Muscle layer of duodenum (tissue), 2 donors: ENCODE measurements around the gene FBXO3.

Source experiments
- H3K27ac ChIP-seq: one replicate; pipeline ENCODE4 v1.7.0; 2013; ENCODE audit warnings: mild to moderate bottlenecking, low read length
- H3K27me3 ChIP-seq: one replicate; pipeline ENCODE4 v1.7.0; 2013; ENCODE audit warnings: low read depth, mild to moderate bottlenecking, control low read depth, low read length
- H3K36me3 ChIP-seq, 2 donors: one replicate each; pipeline ENCODE4 v1.7.0; 2013; ENCODE audit warnings: low read length in 2 of 2, control low read depth in 1 of 2, mild to moderate bottlenecking in 1 of 2; ENCODE audit not compliant: insufficient read depth in 2 of 2, control insufficient read depth in 1 of 2
- H3K4me1 ChIP-seq, 2 donors: one replicate each; pipeline ENCODE4 v1.7.0; 2013; ENCODE audit warnings: low read length in 2 of 2, mild to moderate bottlenecking in 2 of 2, control low read depth in 1 of 2, moderate library complexity in 1 of 2; ENCODE audit not compliant: insufficient read depth in 2 of 2, control insufficient read depth in 1 of 2
- H3K4me3 ChIP-seq, 2 donors: one replicate each; pipeline ENCODE4 v1.7.0; 2013; ENCODE audit warnings: low read length in 2 of 2, low read depth in 1 of 2, mild to moderate bottlenecking in 1 of 2
- H3K9me3 ChIP-seq, 2 donors: one replicate each; pipeline ENCODE4 v1.7.0; 2013; ENCODE audit warnings: low read length in 2 of 2, control low read depth in 1 of 2, mild to moderate bottlenecking in 1 of 2; ENCODE audit not compliant: control insufficient read depth in 1 of 2
- donor health status: healthy.

Gene FBXO3

DNA sequence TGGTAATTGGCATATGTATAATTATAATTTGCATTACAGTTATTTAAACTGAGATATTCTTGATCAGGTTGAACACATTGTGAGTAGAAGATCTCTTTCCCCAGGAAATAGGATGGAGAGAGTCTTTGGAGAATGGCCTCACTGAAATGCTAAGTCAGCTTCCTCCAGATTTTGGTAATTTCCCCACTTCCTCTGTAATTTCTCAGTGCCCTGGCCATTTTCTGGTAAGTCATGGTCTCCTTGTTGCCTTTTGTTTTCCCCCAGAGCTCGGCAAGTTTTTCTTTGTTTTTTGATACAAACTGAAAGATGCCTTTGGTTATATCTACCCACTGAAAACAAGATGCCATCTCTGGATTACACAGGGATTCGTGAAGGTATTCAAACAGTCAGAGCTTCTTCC lies 12.8 kb upstream of the FBXO3 start:
- Histone ChIP-seq H3K9me3 (no peaks in the 10 kb centered on the region), H3K27me3 (peaks cover 5% of the 10 kb centered on the region), H3K36me3 (no peaks in the 10 kb centered on the region), H3K27ac (no peak overlapping the region), H3K4me3 (no peak overlapping the region), H3K4me1 (no peaks in the 10 kb centered on the region)

DNA sequence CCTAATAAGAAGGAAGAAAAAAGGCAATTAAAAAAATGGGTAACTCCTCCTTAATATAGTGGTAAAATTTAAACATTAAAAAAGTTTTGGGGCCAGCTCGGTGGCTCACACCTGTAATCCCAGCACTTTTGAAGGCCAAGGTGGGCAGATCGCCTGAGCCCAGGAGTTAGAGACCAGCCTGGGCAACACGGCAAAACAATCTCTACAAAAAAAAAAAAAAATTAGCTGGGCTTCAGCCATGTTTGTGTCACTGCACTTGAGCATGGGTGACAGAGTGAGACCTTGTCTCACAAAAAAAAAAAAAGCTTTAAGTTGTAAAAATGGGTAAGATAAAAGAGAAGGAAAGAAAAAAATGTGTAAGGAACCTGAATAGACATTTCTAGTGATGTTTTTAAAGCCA lies 11.3 kb upstream of the FBXO3 start:
- Histone ChIP-seq H3K4me1 (no peaks in the 10 kb centered on the region), H3K27ac (no peak overlapping the region), H3K9me3 (no peaks in the 10 kb centered on the region), H3K4me3 (no peak overlapping the region), H3K36me3 (no peaks in the 10 kb centered on the region), H3K27me3 (peaks cover 5% of the 10 kb centered on the region)

DNA sequence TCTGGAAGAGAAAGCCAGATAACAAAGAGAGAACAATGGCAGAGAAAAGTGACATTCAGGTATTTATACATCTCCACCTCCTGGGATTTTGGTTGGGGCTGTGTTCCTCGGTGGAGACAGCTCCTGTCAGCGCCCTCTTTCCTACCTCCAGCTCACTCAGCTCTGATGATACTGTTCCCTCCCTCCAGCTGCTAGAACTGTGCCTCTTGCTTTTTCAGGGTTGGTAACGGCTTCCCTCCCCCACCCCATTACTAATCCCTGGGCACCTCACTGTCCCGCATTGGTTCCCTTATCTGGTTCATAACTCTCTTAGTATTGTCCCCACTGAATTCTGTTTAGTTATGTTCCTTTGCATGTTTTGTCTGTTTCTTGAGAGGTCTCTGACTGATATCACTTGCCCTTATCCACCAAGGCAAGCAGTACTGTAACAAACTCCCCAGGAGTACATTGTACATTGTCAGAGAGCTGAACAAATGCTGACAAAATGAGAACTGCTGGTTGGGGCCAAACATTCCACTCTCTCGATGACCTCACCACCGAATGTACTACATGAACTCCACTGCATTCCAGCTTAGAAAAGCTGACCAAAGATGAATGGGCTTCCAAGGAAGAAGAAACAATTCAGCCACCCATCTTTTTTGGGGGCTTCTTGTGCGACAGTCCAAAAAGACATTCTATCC lies 5.7 kb upstream of the FBXO3 start:
- H3K36me3 ChIP-seq = no peaks in the 10 kb centered on the region
- peaks cover 8 to 23% of the 10 kb centered on the region in 2 donors for H3K4me1 ChIP-seq
- no peak overlapping the region for H3K4me3 ChIP-seq
- H3K27ac ChIP-seq = no peak overlapping the region
- H3K27me3 ChIP-seq = no peaks in the 10 kb centered on the region
- H3K9me3 ChIP-seq = no peaks in the 10 kb centered on the region

DNA sequence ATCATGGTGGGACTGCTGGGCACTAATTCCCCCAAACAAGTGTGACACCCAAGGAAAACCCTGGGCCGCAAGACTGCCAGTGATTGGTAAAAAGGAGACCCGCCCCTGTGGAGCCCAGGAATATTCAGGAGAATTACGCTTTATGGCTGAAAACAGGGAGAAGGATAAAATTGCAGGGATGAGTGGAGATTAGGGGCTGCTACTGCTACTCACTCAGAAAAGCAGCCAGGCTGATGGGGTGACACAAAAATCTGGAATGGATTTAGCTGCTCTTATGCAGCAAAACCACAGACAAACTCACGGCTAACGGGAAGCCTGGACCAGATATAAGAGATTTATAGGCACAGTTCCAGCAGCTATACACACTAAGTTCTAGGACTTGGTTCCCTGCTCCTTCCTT lies 4.4 kb upstream of the FBXO3 start:
- Histone ChIP-seq H3K27me3 (no peaks in the 10 kb centered on the region), H3K9me3 (no peaks in the 10 kb centered on the region), H3K27ac (no peak overlapping the region), H3K36me3 (no peaks in the 10 kb centered on the region), H3K4me3 (no peak overlapping the region), H3K4me1 (peaks cover 10 to 27% of the 10 kb centered on the region in 2 donors)

DNA sequence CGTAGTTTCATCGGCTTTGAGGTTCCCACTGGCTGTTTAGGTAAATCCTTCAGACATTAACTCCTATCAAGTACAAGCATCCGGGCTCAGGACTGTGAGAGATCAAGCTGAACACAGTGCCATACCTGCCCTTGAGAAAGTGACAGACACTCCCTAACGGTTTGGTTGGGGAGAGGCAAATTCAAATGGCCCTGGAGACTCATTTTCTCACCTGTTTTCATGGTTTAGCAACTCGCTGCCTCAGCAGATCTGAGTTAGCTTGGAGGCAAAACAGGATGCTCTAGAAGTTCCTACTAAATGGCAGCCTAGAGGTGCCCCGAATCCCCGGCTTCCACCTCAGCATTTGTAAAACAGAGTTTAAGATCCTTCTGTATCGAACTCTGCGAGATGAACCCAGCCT lies 3.6 kb upstream of the FBXO3 start:
- Histone ChIP-seq H3K9me3 (no peaks in the 10 kb centered on the region), H3K4me1 (peaks cover 10 to 35% of the 10 kb centered on the region in 2 donors), H3K27me3 (no peaks in the 10 kb centered on the region), H3K4me3 (no peak overlapping the region), H3K36me3 (no peaks in the 10 kb centered on the region), H3K27ac (no peak overlapping the region)

DNA sequence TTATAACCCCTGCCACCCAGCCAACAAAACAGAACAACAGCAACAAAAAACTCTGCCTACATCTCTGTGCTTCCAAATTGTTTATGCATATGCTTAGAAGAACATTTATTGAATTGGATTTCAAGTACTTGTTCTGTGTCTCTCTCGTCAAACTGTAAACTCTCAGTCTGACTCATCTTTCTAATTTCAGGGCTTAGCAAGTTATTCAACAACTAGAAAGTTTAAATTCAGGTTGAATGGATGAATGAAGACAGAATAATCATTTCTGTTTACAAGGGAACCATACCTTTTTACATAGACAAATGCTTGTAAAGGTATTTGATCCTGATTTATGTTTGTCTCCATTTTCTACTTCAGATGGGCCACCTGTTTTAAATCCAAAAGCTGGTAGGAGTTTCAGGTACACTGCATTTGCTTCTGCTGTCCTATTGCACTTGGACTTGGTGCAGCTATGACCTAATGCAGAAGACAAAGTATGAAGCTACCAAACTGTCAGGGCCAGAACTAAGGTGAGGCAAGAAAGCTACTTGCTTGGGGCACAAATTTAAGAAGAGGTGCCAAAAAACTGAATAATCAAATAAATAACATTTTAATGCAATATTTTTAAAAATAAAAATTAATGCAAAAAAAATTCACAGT lies 1.6 kb upstream of the FBXO3 start:
- no peaks in the 10 kb centered on the region for H3K27me3 ChIP-seq
- H3K9me3 ChIP-seq = no peaks in the 10 kb centered on the region
- no peak overlapping the region for H3K4me3 ChIP-seq
- no peaks in the 10 kb centered on the region for H3K36me3 ChIP-seq
- H3K4me1 ChIP-seq = peaks cover 14 to 41% of the 10 kb centered on the region in 2 donors
- H3K27ac ChIP-seq = no peak overlapping the region

DNA sequence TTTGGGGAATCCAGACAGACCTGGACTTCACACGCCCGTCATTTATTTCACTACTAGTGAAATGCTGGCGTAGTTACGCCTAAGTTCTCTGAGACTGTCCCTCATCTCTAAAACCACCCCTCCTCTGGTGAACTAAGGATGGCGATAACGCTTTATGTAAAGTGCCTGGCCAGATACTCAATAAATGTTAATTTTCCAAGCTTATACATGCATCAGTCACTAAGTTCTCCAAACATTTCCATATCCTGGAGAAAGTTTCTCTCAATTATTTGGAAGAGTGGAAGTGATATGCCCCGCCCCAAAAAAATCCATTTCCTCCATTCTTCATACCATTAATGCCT lies 1.1 kb upstream of the FBXO3 start:
- Histone ChIP-seq H3K4me3 (peak overlapping the region; percentile 78 to 95), H3K4me1 (peaks cover 14 to 41% of the 10 kb centered on the region in 2 donors), H3K27me3 (no peaks in the 10 kb centered on the region), H3K36me3 (no peaks in the 10 kb centered on the region), H3K9me3 (no peaks in the 10 kb centered on the region), H3K27ac (no peak overlapping the region)

DNA sequence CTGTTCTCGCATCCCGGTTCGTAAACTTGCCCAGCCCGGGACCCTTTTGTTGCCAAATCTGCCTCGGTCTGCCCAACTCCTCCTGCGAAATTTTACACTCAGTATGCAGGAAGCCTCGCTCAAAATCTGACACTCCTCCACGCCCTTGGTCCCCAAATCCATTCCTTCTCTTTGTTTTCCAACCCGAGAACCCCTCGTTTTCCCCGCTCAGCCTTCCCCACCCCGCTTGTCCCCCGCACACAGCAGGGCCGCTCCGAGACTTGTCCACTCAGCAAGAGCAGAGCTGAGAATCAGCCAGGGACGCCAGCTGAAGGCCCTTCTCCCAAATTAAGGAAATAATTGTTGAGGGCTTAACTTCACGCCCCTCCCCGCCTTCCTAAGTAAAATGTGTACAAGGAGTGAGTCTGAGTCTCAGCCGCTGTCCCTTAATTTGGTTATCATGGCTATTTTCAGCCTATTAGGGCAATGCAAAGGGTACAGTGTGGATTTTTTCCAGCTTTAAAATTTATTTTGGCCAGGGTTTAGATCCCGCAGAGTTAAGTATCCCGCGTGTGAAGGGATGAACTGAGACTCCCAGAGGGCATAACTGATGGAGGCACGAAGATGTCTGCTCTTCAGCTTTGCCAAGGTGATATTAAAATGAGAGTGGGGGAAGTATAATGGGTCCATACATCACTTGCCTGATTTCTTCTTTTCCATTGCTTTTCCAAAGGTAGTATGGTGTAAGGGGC lies 581 bp upstream of the FBXO3 start:
- Histone ChIP-seq H3K27me3 (no peaks in the 10 kb centered on the region), H3K9me3 (no peaks in the 10 kb centered on the region), H3K4me3 (peak overlapping the region; percentile 78 to 95), H3K36me3 (peaks cover 0 to 5% of the 10 kb centered on the region in 2 donors), H3K27ac (peak overlapping the region; percentile 57), H3K4me1 (peaks cover 14 to 41% of the 10 kb centered on the region in 2 donors)

DNA sequence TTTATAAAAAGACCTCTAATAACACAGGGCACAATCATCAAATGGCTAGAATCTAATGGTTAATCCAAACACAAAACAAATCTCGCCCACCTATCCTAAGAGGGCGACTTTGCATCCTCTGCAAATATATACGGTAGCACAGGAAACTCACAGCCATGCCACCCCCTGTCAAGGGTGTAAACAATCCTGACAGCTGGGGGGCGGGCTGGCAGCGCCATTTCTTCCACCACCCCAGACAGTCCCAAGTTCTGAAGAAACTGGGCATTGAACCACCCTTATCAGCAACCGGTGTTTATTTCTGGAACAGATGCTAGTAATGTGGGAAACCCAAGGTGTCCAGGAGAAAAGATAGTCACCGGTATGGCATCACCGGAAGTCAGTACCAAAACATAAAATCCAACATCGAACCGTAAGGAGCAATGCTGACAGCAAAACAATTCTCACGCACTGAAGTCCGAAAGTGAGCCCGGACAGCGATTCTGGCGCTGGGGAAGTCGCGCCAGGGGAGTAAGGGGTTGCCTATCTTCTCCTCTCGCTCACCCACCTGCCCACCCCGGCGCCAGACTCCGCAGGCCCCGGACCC lies 825 bp downstream of the FBXO3 start:
- H3K4me1 ChIP-seq = peaks cover 14 to 34% of the 10 kb centered on the region in 2 donors
- H3K27me3 ChIP-seq = no peaks in the 10 kb centered on the region
- peak overlapping the region; percentile 82 to 95 for H3K4me3 ChIP-seq
- peak overlapping the region; percentile 57 for H3K27ac ChIP-seq
- H3K9me3 ChIP-seq = no peaks in the 10 kb centered on the region
- H3K36me3 ChIP-seq = peaks cover 2 to 8% of the 10 kb centered on the region in 2 donors

DNA sequence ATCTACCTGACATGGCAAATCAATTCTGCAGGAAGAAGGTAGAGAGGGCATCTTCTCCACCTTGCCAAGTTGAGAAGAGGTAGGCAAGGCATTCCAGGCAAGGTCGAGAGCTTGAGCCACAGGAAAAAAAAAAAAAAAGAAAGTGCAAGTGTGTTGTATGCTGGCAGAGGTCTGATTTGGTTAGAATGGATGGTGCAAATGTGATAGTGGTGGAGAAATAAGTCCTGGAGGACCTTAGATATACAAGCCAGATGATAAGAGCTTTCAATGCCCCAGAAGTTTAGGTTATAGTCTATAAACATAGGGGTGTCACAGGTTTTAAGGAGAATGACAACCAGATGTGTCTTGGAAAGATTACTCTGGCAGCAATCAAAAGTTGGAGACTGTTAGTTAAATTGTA lies 1.4 kb downstream of the FBXO3 start:
- no peaks in the 10 kb centered on the region for H3K27me3 ChIP-seq
- H3K4me3 ChIP-seq = peak overlapping the region; percentile 82 to 95
- no peak overlapping the region for H3K27ac ChIP-seq
- H3K4me1 ChIP-seq = peaks cover 14 to 30% of the 10 kb centered on the region in 2 donors
- H3K9me3 ChIP-seq = no peaks in the 10 kb centered on the region
- H3K36me3 ChIP-seq = peaks cover 9 to 15% of the 10 kb centered on the region in 2 donors

DNA sequence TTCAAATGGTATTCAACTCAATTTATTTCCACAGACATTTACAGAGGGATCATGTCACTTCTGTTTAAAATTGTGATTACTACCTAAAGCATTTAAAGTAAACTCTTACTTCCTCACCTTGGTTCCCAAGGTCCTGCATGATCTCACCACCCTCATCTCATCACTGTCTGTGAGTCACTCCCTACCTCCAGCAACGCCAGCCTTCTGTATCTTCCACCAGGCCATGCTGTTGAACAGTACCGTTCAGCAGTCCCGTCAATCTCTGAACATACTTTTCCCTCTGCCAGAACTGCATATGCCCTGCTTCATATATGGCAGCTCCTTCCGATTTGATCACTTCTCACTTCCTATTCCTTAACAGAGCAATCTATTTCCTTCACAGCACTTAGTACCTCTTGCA lies 2.0 kb downstream of the FBXO3 start:
- Histone ChIP-seq H3K4me3 (peak overlapping the region in 1 of 2 donors; percentile 95), H3K27me3 (no peaks in the 10 kb centered on the region)

More for the DNA sequence above, 2.0 kb downstream of the FBXO3 start:
- H3K4me1 ChIP-seq = peaks cover 14 to 30% of the 10 kb centered on the region in 2 donors
- H3K36me3 ChIP-seq = peaks cover 14 to 20% of the 10 kb centered on the region in 2 donors
- no peaks in the 10 kb centered on the region for H3K9me3 ChIP-seq
- H3K27ac ChIP-seq = no peak overlapping the region
